HK-2 (cell line): ENCODE data around the gene FASTKD2.

Source experiments
- DNase-seq: peaks from one replicate; pipeline ENCODE4 v3.0.0-alpha.2; 2018; ENCODE audit not compliant: unreplicated experiment

Gene FASTKD2

DNA sequence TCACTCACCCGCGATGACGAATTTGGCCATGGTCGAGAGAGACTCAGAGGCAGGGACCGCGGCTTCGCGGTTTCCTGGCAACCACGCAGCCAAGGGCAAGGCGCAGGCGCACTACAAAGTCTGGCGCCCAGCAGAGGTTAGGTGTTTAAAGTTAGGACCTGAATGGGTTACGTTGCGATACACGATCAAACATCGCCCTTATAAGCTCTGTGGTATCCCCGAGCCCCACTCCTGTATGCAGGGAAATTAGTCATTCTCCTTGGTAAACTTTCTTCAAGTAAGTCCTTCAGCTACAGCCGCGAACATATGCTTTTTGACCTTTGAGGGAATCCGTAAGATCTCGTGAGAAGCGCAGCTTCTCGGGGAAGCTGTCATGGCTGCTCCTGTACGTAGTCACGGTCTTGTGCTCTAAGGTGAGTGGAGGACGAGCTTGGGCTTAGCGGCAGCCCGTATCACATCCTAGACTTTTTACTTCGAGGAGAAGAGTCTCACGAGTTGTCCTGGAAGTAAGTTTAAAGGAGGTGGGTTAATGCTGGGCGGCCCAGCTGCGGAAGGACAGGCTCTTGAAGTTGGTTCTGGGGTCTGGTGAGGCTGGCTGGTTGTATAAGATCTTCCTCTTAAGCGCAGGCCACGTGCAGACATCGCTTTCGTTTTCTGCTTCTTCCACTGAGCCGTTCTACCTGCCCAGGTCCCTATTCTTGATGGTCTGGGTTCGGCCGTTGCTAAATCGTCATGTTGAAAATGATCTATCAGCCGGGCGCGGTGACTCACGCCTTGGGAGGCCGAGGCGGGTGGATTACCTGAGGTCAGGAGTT, at the start of gene FASTKD2, which contains the start of gene MDH1B:
FASTKD2 (plus strand) TSS at position 365 of the 815 bp plus-strand sequence. CDS start 1,088 bp downstream, outside the sequence.
MDH1B (minus strand) TSS at position 87 of the 815 bp plus-strand sequence; CDS start at position 30, 57 bp downstream.
- DNase-seq: peak; percentile 92

DNA sequence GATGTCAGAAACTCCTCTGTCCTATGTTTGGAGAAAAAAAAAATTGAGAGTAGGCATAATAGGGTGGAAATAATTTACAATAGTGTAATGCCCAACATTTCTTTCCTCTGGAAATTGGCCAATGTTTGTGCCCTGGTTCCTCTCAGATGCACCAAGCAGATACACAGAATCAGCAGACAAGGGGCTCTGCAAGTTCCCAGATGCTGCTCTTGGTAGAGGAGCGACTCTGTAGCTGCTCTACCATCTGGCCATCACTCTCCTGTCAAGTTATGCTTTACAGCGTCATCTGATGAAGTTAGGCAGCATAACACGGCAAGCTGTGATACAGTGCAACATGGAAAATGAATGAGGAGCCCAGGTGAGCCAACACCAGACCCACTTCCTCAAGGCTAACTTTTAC, 48.8 kb upstream of the FASTKD2 start:
- DNase-seq: no peak

DNA sequence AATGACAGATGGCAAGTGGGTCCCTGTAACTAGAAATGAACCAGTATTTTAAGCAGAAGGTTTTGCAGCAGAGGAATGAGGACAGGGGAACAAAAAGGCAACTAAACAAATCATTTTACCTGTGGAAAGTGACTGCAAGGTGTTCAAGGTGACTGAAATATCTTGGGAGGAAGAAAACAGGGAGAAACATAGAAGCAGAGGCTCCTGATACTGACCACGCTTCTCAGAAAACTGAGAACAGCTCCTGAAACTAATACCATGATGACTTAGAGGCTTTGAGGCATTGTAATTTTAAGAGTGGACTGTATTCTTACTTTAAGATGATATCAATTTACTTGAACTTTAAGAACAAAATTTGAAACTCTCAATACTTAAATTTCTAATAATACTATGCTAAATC, 47.1 kb upstream of the FASTKD2 start, which contains the start of gene DYTN:
DYTN (minus strand) TSS at position 101 of the 400 bp plus-strand sequence. CDS start 117 bp downstream, outside the sequence.
- no peak for DNase-seq

DNA sequence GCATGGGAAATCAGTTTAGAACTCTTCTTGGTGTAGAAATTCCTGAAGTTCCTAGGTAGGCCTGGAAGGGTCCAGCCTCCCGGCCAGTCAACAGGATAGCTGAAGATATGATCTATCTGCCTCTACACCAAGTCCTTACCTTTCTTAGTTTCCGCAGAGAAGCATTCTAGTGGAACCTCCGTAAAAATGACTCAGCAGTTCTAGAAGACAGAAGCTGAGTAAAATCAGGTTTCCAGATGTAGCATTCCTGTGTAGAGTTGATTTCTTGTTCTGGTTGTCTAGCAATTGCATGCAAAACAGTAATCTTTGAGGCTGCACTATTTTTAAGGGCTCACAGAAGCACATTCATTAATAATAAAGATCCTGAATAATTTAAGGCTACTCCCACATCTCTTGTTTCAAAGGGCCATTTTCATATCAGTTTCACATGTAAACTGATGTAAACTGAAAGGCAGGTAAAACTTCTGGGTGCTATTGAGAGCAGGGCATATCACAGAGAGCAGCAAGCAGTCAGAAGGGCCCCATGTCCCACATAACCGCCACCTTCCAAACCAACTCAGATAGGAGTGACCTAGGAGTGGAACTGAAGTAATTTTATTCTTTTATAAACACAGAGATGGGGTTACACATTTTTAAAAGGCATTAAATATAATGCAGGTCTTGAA, 44.0 kb upstream of the FASTKD2 start:
- no peak for DNase-seq

DNA sequence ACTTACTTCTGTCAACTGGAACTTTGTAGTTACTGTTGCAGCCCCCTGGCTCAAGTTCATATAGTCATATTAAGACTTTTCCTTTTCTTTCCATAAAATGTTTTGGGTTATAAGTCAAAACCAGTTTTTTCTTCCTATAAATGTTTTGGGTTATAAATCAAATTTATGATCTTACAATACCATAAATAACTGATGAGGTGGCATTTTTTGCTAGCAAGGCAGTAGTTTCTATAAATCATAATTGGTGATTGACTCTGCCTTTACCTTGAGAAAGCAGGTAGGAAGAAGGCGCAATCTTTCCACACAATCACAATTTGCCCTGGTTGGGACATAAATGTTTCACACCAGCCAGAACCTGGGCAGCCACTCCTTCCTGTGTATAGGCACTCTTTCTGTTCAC, 42.1 kb upstream of the FASTKD2 start:
- DNase-seq: no peak

DNA sequence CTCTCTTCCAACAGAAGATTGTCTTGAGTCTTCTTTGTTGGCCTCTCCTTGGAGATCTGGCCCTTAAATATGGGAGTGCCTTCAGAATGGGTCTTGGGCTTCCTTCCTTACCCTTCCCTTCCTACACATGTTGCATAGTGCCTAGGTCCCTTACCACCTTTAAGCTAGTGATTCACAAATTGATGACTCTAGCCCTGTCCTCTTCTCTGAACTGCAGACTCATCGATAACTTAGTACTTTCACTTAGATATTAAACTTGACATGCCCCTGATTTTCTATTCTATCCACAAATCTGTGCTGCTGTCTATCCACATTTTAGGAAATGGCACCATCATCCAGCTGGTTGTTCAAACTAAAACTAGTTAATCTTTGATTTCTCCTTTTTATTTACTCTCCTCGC, 38.1 kb upstream of the FASTKD2 start:
- no peak for DNase-seq

DNA sequence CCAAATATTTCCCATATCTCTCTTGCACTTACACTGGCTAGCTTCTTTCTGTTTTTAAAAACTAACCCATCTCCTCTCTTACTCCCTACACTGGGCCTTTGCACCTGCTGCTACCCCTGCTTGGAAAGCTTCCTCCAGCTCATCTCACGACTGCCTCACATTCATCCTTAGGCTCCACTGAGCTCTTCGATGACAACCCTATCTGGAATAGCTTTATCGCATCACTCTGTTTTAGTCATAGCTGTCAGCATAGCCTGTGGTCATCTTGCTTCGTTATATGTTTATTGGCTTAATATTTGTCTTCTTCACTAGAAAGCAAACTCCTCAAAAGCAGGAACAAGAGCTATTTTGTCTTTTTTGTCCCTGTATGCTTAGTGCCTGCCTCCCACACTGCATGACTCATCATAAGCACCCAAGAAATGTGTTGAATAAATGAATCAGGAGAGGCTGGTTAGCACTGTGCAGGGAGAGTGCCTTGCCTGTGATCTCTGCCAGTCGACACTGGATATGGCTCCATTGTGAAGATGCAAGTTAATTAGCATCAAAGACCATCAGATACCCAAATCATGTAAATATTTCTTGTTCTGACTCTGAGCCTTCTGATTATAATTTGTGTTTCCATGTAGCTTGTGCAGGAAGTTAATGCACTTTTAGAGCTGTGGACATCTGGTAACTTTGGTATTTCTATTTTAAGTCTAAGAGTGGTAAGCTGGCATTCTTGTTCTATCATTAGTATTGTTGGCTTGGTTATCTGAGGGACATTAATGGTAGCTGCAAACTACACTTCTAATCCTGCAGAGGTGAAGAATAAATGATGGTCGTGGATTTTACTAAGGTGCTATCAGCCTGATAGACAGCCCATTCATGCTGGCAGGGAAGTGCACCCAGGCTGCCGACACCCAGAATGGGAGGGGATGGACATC, 36.9 kb upstream of the FASTKD2 start:
- no peak for DNase-seq

DNA sequence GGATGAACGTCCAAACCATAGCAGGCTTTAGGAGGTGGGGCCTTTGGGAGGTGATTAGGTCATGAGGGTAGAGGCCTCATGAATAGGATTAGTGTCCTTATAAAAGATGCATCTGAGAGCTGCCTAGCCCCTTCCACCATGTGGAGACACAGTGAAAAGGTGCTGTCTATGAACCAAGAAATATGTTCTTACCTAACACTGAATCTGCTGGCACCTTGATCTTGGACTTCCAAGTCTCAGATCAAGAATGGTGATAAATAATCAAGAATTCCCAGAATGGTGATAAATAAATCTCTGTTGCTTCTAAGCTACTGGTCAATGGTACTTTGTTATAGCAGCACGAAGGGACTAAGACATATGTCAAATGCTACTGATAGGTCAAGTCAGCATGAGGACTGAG, 32.1 kb upstream of the FASTKD2 start:
- no peak for DNase-seq

DNA sequence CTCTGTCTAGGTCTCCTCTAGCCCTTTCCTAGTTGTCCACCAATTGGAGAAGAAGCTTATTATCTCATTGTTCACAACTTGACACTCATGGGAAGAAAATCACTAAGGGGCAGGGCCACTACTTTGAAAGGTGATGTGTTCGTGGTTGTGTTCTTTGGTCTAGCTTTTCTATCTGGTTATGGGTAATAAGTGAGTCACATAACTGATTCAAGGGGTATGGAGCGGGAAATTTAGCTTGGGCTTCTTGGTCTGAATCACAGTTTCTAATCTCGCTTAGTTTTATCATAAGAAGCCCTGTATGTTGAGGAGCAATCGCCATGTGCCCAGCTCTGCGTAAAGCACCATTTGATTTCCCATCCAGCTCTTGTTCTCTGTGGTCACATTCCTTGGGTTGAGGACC, 28.5 kb upstream of the FASTKD2 start:
- DNase-seq: no peak

DNA sequence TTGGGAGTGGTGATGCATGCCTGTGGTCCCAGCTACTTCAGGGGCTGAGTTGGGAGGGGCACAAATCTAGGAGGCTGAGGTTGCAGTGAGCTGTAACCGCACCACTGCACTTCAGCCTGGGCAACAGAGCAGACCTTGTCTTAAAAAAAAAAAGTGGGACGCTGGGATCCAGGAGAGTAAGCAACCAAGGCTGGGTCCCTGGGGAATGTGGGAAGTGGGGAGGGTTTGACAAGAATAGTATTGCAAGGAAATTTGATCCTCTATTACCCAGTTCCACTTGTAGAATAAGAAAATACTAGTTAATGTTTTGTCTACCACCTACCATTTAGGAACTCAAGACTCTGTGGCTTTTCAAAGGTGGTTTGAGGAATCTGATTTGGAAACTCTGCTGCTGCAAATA, 26.1 kb upstream of the FASTKD2 start:
- no peak for DNase-seq

DNA sequence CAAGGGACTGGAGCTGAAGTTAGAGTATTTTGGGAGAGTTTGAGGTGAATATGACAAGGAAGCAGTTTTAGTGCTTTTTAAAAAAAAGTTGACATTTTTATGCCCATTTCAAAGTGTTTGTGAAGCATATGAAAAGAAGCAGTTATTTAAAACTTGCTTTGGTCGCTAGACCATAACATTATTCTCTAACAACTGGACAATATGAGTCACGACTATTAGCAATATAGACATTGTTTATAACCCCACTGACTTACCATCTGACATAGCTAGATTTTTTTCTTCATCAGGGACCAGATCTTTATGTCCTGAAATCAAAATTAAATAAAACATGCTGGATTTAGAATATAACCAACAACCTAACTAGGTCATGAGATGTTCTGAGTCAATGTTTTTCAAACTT, 24.6 kb upstream of the FASTKD2 start:
- DNase-seq: no peak

DNA sequence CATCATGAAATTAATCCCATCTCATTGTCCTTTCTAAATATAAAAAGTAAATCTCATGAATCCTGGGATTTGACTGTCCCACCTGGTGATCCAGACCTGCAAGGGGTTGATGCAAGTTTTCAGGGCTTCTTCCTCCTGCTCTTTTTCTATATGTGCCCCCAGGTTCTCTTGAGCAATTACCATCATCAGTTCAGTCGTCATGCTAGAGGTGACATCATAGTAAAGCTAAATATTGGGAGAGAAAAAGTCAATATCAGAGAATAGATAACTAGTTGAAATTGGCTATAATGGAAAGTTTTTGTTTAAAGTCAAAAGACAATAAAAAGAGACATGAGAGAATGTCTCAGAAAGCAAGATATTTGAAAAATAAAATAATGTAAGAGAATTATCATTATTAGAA, 8.6 kb upstream of the FASTKD2 start:
- DNase-seq: no peak

DNA sequence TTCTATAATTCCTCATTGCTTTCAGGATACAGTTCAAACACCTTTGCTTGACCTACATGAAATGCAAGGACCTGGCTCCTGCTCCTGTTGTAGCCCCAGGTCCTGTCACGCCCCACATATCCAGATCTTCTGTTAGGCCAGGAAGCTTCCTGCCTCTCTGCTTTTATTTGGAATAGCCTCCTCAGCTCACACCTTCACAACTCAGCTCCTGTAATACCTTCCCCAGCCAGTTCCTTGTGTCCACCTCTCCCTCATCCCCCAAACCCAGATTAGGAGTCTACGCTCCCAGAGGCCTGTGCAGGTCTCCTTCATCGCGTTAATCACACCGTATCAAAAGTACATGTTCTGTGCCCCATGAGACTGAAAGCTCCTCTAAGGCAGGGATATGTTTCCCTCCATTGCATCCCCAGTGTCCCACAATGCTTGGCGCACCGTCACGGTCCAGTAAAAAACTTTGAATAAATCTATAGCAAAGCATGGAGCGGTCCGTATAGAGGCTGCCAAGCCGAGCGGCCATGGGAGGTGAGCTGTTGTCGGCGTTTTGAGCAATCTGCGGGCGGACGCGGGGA, 649 bp upstream of the FASTKD2 start:
- no peak for DNase-seq

DNA sequence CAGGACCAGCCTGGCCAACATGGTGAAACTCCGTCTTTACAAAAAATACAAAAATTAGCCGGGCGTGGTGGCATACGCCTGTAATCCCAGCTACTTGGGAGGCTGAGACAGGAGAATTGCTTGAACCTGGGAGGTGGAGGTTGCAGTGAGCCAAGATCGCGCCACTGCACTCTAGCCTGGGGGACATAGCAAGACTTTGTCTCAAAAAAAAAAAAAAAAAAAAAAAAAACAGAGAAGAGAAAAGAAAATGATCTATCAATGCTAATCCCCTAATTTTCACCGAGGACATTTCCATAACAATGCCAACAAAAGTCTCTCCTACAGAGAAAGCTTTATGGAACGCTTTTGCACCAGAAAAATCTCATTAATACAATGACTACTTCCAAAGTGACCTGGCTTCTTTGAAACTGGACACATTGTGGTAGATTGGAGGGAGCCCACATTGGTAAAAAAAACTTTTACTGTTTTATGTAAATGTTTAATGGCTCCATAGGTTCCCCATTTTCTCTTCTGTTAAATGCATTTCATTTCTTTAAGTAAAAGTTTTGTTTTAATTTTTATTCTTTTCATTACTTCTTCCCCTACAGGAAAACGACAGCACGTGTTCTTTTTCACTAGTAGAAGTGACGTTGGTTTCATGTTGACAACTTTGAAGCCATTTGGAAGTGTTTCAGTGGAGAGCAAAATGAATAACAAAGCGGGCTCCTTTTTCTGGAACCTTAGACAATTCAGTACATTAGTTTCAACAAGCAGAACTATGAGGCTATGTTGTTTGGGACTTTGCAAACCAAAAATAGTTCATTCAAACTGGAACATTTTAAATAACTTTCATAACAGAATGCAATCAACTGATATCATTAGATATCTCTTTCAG, 888 bp downstream of the FASTKD2 start:
- no peak for DNase-seq

DNA sequence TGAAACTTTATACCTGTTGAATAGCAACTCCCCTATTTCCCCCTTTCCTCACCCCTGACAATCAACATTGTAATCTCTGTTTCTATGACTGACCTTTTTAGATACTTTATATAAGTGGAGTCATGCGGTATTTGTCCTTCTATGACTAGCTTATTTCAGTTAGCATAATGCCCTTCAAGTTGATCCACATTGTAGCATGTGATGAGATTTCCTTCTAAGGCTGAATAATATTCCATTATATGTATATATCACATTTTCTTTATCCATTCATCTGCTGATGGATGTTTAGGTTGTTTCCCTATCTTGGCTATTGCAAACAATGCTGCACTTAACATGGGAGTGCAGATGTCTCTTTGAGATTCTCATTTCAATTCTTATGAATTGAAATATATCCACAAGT, 9.5 kb downstream of the FASTKD2 start:
- DNase-seq: no peak

DNA sequence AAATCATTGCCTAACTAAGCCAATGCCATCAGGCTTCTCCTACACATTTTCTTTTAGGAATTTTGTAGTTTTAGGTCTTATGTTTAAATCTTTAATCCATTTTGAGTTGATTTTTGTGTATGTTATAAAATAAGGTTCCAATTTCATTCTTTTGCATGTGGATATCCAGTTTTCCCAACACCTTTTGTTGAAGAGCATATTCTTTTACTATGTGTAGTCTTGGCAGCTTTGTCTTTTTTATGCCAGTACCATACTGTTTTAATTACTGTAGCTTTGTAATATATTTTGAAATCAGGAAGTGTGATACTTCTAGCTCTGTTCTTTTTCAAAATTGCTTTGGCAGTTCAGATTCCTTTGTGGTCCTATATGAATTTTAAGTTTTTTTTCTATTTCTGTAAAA, 11.0 kb downstream of the FASTKD2 start:
- no peak for DNase-seq

DNA sequence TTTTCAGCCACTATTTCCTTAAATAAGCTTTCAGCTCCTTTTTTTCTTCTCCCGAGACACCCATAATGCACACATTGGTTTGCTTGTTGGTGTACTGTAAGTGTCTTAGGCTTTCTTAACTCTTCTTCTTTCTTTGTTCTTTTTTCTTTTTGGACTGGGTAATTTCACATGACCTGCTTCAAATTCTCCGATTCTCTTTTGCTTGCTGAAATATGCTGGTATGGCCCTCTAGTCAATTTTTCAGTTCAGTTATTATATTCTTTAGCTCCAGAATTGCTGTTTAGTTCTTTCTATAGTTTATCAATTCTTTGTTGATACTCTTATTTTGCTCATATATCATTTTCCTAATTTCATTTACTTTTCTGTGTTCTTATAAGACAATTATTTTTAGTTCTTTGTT, 15.3 kb downstream of the FASTKD2 start:
- no peak for DNase-seq

DNA sequence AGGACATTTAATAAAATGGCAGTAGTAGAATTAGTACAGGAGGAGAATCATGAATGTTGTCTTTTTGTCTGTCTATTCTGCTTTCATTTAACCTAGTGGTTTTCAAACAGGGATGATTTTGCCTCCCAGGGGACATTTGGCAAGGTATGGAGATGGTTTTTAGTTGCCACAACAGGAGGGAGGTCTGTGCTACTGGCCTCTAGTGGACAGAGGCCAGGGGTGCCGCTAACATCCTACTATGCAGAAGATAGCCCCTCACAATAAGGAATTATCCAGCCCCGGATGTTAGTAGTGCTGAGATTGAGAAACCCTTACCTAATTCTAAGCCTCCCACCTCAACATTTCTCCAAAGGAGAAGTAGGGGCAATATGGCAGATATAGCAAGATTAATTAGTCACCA, 18.3 kb downstream of the FASTKD2 start:
- DNase-seq: no peak

DNA sequence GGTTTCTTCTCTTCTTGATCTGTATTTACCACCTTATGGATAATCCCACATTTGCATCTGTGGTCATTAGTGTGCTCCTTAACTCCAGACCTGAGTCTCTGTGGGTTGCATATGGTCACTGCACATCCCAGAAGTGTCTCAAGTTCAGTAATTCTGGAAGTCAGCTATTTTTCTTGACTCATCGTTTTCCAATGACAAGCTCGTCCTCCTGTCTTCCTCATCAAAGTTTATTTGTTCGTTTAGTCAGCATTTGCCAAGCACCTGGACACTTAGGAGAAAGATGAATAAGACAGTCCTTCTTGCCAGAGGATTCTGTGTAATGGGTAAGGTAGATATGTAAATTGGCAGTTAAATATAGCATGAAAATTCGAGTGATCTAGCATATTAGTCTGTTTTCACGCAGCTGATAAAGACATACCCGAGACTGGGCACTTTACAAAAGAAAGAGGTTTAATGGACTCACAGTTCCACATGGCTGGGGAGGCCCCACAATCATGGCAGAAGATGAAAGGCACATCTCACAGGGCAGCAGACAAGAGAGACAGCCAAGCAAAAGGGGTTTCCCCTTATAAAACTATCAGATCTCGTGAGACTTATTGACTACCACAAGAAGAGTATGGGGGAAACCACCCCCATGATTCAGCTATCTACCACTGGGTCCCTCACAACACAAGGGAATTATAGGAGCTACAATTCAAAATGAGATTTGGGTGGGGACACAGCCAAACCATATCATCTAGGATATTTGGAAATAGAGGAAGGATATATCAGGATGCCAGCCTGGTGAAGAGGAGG, 19.4 kb downstream of the FASTKD2 start:
- no peak for DNase-seq
